HG02759 (cell line): ENCODE results near the gene PLK3.
"Not testable (repeated sequence)": the region's sequence is repeated elsewhere in the genome, so short reads cannot be mapped to it uniquely, and the experiment has no call there.

Experiments used
- ATAC-seq: cut with Tn5 transposase; IDR thresholded peaks from one replicate; pipeline ENCODE4 v1.9.1; 2021; ENCODE audit warnings: mild to moderate bottlenecking, moderate library complexity; ENCODE audit not compliant: unreplicated experiment

Gene PLK3

GRCh38 chr1:44786841-44787426 lies 13.2 kb upstream of the PLK3 start:
- no peak for ATAC-seq

DNA sequence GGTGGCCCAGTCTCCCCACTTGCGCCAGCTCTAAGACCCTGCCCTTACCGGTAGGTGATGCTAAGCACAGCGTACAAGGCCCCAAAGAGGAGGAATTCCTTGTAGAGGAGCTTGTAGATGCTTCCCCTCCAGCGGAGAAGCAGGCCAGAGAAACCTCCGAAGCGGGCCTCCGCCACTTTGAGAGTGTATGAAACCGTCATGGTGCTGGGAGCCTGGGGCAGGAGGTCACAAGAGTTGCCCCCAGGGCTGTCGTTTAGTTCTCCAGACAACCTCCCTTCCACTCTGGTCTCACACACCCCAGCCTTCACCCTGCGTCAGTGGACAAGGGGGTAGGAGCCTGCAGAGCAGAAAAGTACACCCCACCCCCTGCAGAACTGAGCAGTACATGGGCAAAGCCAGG lies 12.7 kb upstream of the PLK3 start:
- no peak for ATAC-seq

DNA sequence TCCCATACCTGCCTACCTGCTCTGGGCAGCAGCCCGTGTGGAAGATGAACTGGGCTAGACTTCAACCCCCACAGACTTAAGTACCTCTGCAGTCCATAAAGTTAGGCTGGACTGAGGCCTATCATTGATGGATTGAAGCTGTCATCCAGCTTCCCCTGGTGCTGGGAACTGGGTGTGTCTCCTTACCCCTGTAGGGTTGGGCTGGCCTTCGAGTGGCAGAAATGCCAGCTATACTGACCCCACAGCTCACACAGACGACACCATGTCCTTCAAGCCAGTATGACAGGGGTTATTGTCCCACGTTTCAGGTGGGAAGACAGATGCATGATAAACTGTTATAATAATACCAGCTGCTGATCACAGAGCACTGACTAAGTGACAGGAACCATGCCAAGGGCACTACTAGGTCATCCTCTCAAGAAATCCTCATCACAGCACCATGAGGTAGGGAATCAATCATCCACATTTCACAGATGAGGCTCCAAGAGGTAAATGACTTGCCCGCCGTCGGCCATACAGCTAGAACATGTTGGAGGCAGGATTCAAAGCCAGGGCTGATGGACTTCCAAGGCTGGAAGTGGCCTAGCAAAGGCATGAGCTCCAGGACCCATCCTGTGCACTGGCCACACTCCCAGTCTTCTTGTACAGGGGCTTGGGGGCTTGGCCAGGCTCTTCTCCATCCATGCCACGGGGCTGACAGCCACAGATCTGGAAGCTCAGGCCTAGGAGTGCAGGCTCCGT lies 11.9 kb upstream of the PLK3 start, which contains the start of gene BEST4:
TSS of gene BEST4 (minus strand) at position 51 of the 741 bp plus-strand sequence. CDS start 465 bp downstream, outside the sequence.
- ATAC-seq: no peak

DNA sequence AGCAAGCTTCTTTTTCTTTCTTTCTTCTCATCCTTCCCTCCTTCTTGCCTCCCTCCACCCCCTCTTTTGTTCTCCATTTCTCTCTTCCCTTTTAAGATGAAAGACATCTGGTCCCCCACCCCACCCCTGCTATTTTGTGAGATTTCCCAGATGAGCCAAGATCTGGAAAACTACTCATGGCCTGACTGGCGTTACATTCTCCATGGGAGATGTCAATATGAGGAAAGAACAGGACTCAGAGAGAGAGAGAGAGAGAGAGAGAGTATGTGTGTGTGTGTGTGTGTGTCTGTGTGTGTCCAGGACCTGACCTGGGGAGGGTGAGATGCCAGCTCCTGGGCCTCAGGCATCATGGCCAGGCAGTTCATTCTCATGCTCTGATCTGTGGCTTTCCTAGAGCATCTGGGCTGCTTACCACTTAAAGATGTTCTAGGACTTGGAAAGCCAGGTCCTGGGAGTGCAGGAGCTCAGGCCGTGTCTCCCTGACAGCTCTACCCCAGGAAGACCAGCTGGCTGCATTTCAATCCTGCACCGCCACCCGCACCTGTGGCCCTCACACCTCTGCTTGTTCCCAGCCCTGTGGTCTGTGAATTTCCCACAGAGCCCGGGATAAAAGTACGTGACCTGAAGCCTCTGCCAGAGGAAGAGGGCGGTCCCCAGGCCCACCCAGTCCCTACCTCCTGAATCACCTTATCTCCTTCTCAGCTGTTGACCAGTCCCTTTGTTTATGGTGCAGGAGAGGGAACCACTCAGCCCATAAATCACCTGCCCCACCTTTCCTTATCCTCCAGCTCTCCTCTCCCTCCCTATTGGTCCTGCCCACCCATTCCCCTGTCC lies 9.0 kb upstream of the PLK3 start:
- ATAC-seq: no peak

DNA sequence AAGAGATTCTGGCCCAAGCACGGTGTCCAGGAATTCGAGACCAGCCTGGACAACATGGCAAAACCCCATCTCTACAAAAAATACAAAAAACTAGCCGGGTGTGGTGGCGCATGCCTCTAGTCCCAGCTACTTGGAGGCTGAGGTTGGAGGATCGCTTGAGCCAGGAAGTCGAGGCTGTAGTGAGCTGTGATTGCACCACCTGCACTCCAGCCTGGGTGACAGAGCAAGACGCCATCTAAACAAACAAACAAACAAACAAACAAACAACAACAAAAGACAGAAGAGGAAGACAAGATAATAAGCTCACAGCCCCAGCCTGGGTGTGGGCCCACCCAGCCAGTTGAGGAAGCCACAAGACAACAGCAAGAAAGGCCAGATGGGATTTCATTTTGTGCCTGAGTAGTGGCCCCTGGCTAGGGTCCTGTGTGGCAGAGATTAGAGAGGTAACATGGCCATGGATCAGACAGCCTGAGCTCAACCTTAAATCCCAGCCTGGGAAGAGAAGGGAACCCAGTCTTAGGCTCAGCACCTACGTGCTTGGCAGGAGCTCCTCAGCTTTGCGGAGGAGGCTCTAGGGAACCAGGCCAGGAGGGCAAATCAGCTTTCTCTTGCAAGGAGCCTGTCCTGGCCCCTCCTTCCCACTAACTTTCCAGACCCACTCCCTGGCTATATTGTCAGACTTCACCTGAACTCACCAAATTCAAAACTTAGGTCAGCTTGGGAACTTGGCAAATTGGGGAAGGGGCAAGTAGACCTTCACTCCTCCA lies 7.3 kb upstream of the PLK3 start:
- no peak for ATAC-seq

DNA sequence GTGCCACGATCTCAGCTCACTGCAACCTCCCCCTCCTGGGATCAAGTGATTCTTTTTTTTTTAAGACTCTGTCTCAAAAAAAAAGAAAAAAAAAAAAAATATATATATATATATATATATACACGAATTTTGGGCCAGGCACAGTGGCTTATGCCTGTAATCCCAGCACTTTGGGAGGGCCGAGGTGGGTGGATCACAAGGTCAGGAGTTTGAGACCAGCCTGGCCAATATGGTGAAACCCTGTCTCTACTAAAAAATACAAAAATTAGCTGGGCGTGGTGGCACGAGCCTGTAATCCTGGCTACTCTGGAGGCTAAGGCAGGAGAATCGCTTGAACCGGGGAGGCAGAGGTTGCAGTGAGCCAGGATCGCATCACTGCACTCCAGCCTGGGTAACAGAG lies 2.3 kb upstream of the PLK3 start:
- not testable (repeated sequence) for ATAC-seq

DNA sequence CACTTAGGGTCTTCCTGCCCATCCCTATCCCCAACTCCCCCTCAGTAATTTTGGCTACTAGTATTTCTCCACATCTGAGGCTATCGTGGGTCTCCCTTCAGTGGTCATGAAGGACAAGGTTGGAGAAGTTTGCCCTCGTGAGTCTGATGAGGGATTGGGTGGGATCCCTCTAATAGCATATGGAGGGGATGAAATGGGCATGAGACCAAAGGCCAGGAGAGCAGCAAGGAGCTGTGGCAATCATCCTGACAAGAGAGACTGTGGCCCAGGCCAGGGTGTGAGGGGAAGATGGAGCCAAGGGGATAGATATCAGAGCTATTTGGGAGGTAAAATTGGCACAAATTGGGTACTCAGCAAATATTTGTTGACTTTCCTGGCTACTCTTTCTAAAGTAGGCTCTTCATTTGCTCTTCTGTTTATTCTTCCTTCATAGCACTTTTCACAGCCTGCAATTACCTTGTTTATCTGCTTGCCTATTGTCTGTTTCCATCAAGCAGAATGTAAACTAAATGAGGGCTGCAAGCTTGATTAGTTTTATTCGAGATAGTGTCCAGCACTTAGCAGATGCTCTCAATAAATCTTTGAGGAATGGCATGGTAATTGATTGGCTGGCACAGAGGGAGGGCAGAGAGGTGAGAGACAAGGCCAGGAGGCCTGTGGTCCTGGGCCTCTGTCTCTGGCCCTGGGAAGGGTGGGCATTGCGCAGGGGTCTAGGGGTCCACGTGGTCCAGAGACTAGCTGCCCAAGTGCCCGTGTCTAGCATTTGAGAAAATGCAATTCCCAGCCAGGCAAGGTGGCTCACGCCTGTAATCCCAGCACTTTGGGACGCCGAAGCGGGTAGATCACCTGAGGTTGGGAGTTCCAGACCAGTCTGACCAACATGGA lies 1.5 kb upstream of the PLK3 start:
- no peak for ATAC-seq

- ATAC-seq: no peak
These were observed 1.5 kb downstream of the PLK3 start for GRCh38 chr1:44801491-44802305.

DNA sequence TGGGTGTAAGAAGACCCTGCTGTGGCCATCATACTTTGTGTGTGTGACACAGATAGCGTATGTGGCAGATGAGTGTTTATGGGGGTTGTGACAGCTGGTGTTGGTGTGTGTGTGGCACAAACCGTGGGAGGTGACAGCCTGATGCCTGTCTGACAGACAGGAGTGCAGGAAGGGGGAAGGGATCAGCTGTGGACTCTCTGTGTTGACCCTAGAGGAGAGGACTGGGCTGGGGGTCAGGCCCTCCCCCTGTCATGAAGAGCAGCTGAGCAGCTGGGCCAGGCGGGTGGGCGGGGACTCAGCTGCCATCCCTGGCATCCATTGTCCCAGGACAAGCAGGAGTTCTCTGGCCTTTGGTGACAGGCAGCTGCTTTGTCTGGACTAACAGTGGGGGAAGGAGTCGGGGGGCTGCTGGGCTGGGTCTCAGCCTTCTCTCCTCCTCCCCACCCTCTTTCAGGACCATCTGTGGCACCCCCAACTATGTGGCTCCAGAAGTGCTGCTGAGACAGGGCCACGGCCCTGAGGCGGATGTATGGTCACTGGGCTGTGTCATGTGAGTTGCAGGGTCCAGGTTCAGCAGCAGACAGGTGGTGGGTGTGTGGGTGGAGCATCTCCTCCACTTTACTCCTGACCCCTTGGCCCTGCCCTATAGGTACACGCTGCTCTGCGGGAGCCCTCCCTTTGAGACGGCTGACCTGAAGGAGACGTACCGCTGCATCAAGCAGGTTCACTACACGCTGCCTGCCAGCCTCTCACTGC lies 2.3 kb downstream of the PLK3 start:
- no peak for ATAC-seq

DNA sequence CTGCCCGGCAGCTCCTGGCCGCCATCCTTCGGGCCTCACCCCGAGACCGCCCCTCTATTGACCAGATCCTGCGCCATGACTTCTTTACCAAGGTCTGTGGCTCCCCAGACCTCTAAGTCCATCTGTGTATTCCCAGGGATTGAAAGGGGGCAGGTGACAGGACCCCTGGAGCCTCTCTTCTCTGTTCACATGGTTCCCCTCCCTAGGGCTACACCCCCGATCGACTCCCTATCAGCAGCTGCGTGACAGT lies 2.8 kb downstream of the PLK3 start:
- ATAC-seq: no peak

DNA sequence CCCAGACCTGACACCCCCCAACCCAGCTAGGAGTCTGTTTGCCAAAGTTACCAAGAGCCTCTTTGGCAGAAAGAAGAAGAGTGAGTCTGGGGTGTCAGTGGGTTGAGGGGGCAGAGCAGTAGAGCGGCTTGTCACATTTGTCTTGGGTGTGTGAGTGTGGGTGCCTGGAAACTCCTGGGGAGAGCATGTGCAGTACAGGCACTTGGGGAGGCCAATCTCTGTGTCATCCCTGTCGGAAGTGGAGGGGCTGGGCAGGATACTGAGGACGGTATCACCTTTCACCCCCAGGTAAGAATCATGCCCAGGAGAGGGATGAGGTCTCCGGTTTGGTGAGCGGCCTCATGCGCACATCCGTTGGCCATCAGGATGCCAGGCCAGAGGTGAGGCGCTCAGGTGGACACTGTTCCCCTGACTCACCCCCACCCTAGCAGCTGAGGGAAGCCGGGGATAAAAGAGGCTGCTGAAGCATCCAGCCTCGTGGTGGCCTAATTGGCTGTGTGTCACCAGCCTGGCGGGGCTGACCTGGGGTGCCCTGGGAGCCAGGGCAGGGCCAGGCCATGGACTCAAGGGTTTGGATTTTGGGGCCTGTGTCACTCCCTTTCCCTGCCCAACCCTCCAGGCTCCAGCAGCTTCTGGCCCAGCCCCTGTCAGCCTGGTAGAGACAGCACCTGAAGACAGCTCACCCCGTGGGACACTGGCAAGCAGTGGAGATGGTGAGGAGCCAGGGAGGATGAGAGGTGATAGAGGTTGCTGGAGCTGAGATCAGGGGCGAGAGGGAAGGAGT lies 3.3 kb downstream of the PLK3 start:
- ATAC-seq: no peak

DNA sequence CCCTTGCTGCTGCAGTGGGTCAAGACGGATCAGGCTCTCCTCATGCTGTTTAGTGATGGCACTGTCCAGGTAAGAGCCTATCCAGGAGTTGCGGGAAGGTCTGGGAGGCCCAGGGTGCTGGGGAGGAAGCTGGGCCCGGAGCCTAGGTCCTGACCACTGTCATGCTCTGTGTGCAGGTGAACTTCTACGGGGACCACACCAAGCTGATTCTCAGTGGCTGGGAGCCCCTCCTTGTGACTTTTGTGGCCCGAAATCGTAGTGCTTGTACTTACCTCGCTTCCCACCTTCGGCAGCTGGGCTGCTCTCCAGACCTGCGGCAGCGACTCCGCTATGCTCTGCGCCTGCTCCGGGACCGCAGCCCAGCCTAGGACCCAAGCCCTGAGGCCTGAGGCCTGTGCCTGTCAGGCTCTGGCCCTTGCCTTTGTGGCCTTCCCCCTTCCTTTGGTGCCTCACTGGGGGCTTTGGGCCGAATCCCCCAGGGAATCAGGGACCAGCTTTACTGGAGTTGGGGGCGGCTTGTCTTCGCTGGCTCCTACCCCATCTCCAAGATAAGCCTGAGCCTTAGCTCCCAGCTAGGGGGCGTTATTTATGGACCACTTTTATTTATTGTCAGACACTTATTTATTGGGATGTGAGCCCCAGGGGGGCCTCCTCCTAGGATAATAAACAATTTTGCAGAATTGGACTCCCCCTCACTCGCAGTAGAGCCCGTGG lies 5.3 kb downstream of the PLK3 start:
- ATAC-seq: no peak

DNA sequence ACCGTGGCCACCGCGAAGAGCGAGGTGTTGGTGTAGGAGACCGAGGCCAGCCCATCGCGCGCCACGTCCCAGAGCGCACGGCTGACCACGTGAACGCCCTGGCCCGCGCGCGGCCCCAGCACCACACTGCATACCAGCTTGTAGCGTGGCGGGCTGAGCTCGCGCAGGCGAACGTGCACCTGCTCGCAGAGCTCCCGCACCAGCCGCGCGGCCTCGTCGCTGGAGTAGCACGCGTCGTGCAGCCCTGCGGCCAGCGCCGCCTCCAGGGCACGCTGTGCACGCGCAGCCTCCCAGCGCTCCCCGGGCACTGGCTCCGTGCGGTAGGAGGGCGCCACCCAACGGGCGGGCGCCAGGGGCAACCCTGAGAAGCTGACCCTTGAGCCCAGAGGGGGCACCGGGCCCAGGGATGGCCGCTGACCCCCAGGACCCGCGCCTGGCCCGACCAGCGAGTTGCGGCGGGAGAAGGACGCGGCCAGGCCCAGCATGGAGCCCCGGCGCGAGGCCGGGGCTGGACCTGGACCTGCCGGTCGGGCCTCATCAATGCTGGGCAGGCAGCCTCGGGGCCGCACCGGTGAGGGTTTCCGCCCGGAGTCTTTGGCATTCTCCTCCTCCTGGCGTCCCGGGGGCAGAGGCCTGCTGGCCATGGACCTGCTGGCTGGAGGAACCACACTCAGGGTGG lies 6.0 kb downstream of the PLK3 start:
- no peak for ATAC-seq

- no peak for ATAC-seq
These were observed 6.7 kb downstream of the PLK3 start, which contains the start of gene DYNLT4 for GRCh38 chr1:44806704-44807363. DYNLT4 (minus strand) TSS chr1:44807351; CDS start chr1:44806668, 683 bp downstream.

DNA sequence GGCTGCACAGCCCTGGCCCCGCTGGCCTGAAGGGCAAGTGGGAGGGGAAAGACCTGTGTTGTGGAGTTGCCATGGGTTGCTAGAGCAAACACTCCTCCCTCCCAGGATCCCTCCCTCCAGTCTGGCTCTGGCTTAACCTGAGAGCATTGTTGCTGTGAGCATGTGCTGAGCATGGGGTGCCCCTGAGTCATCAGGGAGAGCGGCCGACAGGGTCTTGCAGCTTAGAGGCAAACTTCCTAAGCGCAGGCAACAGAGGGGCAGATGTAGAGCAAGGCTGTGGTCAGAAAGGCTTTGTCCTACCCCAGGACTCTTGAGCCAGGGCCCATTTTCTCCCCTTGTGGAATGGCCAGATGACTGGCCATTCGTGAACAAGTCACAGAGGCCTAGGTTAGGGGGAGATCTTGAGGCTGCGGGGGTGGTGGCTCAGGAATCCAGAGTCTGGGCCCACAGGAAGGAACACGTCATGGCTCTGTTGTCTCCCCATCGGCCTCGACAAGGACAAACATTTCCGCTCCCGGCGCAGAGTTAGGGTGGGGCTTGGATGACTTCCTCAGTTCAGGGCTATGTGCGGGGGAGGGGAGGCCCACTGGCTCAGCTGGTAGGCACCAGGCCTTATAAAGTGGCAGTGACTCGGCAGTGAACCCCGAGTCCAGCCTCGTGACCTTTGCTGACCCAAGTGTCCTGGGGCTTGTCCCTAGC lies 7.3 kb downstream of the PLK3 start:
- peak; percentile 41 for ATAC-seq
